H1 (cell line): Measurements from ENCODE around the gene F2RL2. TPM values are rescaled to one million over a fixed set of nuclear protein-coding genes. Genes with fewer than 3 reads are reported as not detected.

Experiments used
- CTCF ChIA-PET: fragments of 300-600 bp; sonication (Branson Sonifier 250); formaldehyde crosslinking; loops from one replicate; lab custom pipeline; 2021; ENCODE audit not compliant: partially characterized antibody; lab: Charles Lee
- POLR2A ChIA-PET: fragments of 300-600 bp; sonication (Branson Sonifier 250); formaldehyde crosslinking; loops from one replicate; lab custom pipeline; 2021; ENCODE audit warnings: inconsistent platforms; ENCODE audit not compliant: partially characterized antibody; lab: Charles Lee
- DNase-seq, 2 experiments: peaks; one replicate each; pipeline versions ENCODE4 v3.0.0 to v3.0.0-alpha.2; 2010 to 2022; ENCODE audit warnings: low spot score in 2 of 2, low read depth in 1 of 2, mixed read lengths in 1 of 2
- FAIRE-seq: peaks from 2 replicates; lab custom pipeline; 2011; peaks lifted over from hg19 to GRCh38; lab: Jason Lieb, UNC
- H2AFZ ChIP-seq: 2 replicates; pipeline ENCODE4 v1.8.1; 2012; ENCODE audit warnings: low read length, inconsistent platforms
- H2AK5ac ChIP-seq: 2 replicates; pipeline ENCODE4 v1.6.1; 2013; ENCODE audit warnings: low read depth, low read length
- H2BK120ac ChIP-seq: replicated peaks from 2 replicates; pipeline ENCODE3; 2013; ENCODE audit warnings: low read depth, low read length, inconsistent platforms
- H2BK12ac ChIP-seq: 2 replicates; pipeline ENCODE4 v1.6.1; 2013; ENCODE audit warnings: low read depth, low read length
- H2BK15ac ChIP-seq: 2 replicates; pipeline ENCODE4 v1.6.1; 2013; ENCODE audit warnings: low read length
- H2BK20ac ChIP-seq: 2 replicates; pipeline ENCODE4 v1.6.1; 2013; ENCODE audit warnings: low read length
- H2BK5ac ChIP-seq: 2 replicates; pipeline ENCODE4 v1.6.1; 2013; ENCODE audit warnings: low read depth, low read length
- H3K14ac ChIP-seq: 2 replicates; pipeline ENCODE4 v1.6.1; 2013; ENCODE audit warnings: inconsistent platforms; ENCODE audit not compliant: insufficient read length
- H3K18ac ChIP-seq: 2 replicates; pipeline ENCODE4 v1.6.1; 2013; ENCODE audit warnings: low read length; ENCODE audit errors: extremely low read depth
- H3K23ac ChIP-seq: 2 replicates; pipeline ENCODE4 v1.6.1; 2013; ENCODE audit warnings: inconsistent platforms; ENCODE audit not compliant: insufficient read length
- H3K23me2 ChIP-seq: 2 replicates; pipeline ENCODE4 v1.6.1; 2013; ENCODE audit warnings: low read depth, low read length
- H3K27ac ChIP-seq: 2 replicates; pipeline ENCODE4 v1.6.1; 2011; ENCODE audit warnings: low read depth, low read length, inconsistent platforms
- H3K27me3 ChIP-seq, 4 experiments: replicated peaks in 1 of 4; 1 replicate in 1 of 4; 2 replicates in 3 of 4; pipeline versions ENCODE4 v1.6.1 to v1.8.1; 2011 to 2013; ENCODE audit warnings: low read length in 3 of 4, mild to moderate bottlenecking in 3 of 4, inconsistent platforms in 2 of 4, mixed read lengths in 2 of 4, moderate library complexity in 1 of 4; ENCODE audit not compliant: control insufficient read depth in 3 of 4, insufficient read depth in 3 of 4; ENCODE audit errors: extremely low read depth in 1 of 4
- H3K36me3 ChIP-seq, 4 experiments: 2 replicates each; pipeline versions ENCODE4 v1.6.1 to v1.8.1; 2011 to 2013; ENCODE audit warnings: mild to moderate bottlenecking in 4 of 4, low read length in 3 of 4, moderate library complexity in 2 of 4, control low read depth in 1 of 4, inconsistent platforms in 1 of 4; ENCODE audit not compliant: insufficient read depth in 4 of 4, control insufficient read depth in 2 of 4
- H3K4ac ChIP-seq: replicated peaks from 2 replicates; pipeline ENCODE3; 2013; ENCODE audit warnings: low read length, low read depth, mixed read lengths, inconsistent platforms; ENCODE audit not compliant: insufficient read length
- H3K4me1 ChIP-seq, 4 experiments: replicated peaks in 1 of 4; 1 replicate in 1 of 4; 2 replicates in 3 of 4; pipeline versions ENCODE4 v1.6.1 to v1.8.1; 2011 to 2013; ENCODE audit warnings: low read length in 3 of 4, inconsistent platforms in 2 of 4, mixed read lengths in 1 of 4; ENCODE audit not compliant: insufficient read depth in 4 of 4, control insufficient read depth in 3 of 4
- H3K4me2 ChIP-seq, 2 experiments: 2 replicates each; pipeline versions ENCODE4 v1.6.1 to v1.8.1; 2011 to 2013; ENCODE audit warnings: low read depth in 2 of 2, low read length in 2 of 2, control low read depth in 1 of 2, inconsistent platforms in 1 of 2, mild to moderate bottlenecking in 1 of 2; ENCODE audit not compliant: insufficient read depth in 1 of 2
- H3K4me3 ChIP-seq, 4 experiments: fragments of 200-600, 300-600 bp in 1 of 4; sonication (generic), shearing (Covaris generic), sonication (Bioruptor Twin) in 1 of 4; 2 replicates each; pipeline versions ENCODE4 v1.5.1 to v1.8.1; 2011 to 2016; ENCODE audit warnings: low read length in 4 of 4, low read depth in 3 of 4, control low read depth in 2 of 4, inconsistent platforms in 2 of 4, mild to moderate bottlenecking in 2 of 4, mixed read lengths in 1 of 4, moderate library complexity in 1 of 4; ENCODE audit not compliant: insufficient read depth in 2 of 4; ENCODE audit errors: extremely low read depth in 1 of 4
- H3K56ac ChIP-seq: replicated peaks from 2 replicates; pipeline ENCODE3; 2013; ENCODE audit warnings: low read depth, mild to moderate bottlenecking, mixed read lengths, low read length, inconsistent platforms; ENCODE audit not compliant: insufficient read length
- H3K79me1 ChIP-seq: 2 replicates; pipeline ENCODE4 v1.6.1; 2013; ENCODE audit warnings: low read depth, low read length, control low read depth
- H3K79me2 ChIP-seq, 2 experiments: 2 replicates each; pipeline versions ENCODE4 v1.6.1 to v1.8.1; 2012 to 2013; ENCODE audit warnings: low read length in 2 of 2, mild to moderate bottlenecking in 2 of 2, inconsistent platforms in 1 of 2; ENCODE audit not compliant: insufficient read depth in 2 of 2, control insufficient read depth in 1 of 2
- H3K9ac ChIP-seq, 4 experiments: replicated peaks in 1 of 4; 1 replicate in 1 of 4; 2 replicates in 3 of 4; pipeline versions ENCODE4 v1.6.1 to v1.8.1; 2011 to 2013; ENCODE audit warnings: low read depth in 3 of 4, low read length in 3 of 4, control low read depth in 2 of 4, mild to moderate bottlenecking in 2 of 4, moderate library complexity in 2 of 4, inconsistent platforms in 1 of 4; ENCODE audit errors: extremely low read depth in 1 of 4
- H3K9me3 ChIP-seq, 2 experiments: 2 replicates each; pipeline versions ENCODE4 v1.6.1 to v1.8.1; 2012 to 2013; ENCODE audit warnings: mild to moderate bottlenecking in 2 of 2, moderate library complexity in 2 of 2, control low read depth in 1 of 2, inconsistent platforms in 1 of 2, low read depth in 1 of 2, low read length in 1 of 2, mixed read lengths in 1 of 2; ENCODE audit not compliant: insufficient read depth in 2 of 2
- H4K20me1 ChIP-seq, 2 experiments: replicated peaks in 1 of 2; 2 replicates each; pipeline versions ENCODE3 to v1.8.1; 2011 to 2013; ENCODE audit warnings: inconsistent platforms in 2 of 2, low read length in 2 of 2, mild to moderate bottlenecking in 1 of 2; ENCODE audit not compliant: insufficient read depth in 2 of 2, control insufficient read depth in 1 of 2
- H4K5ac ChIP-seq: 2 replicates; pipeline ENCODE4 v1.6.1; 2013; ENCODE audit warnings: low read length, low read depth, mixed read lengths, inconsistent platforms; ENCODE audit not compliant: insufficient read length
- H4K8ac ChIP-seq: 2 replicates; pipeline ENCODE4 v1.8.0; 2013; ENCODE audit warnings: mild to moderate bottlenecking, moderate library complexity, low read length, inconsistent platforms; ENCODE audit not compliant: insufficient read depth; ENCODE audit errors: extremely low read depth
- H4K91ac ChIP-seq: replicated peaks from 2 replicates; pipeline ENCODE3; 2013; ENCODE audit warnings: low read length, mixed read lengths, inconsistent platforms; ENCODE audit not compliant: insufficient read length
- ASH2L ChIP-seq: fragments of 200-600, 300-600 bp; sonication (generic); IDR thresholded peaks from one replicate; pipeline ENCODE4 v1.7.1; 2017; ENCODE audit warnings: low read length
- KDM5A ChIP-seq: fragments of 200-600 bp; IDR thresholded peaks from 2 replicates; pipeline ENCODE4 v1.7.1; 2012; ENCODE audit warnings: mild to moderate bottlenecking, low read length, inconsistent platforms, mixed read lengths
- MAFK ChIP-seq: IDR thresholded peaks from 2 replicates; pipeline ENCODE4 v1.6.1; 2012; ENCODE audit warnings: low read depth, mild to moderate bottlenecking, improper control_type of control experiment, low read length
- SAP30 ChIP-seq: fragments of 300-600 bp; sonication (generic); IDR thresholded peaks from 2 replicates; pipeline ENCODE4 v1.7.1; 2012; ENCODE audit warnings: low read length, moderate library complexity, mild to moderate bottlenecking, inconsistent platforms; ENCODE audit not compliant: insufficient read depth, insufficient replicate concordance
- WGBS, 2 experiments: shearing (Covaris generic) in 1 of 2; methylation state at CpG; one replicate each; pipeline versions ENCODE4 v1.1.6 to v1.1.7; 2013 to 2015; ENCODE audit warnings: low lambda C conversion rate in 2 of 2, mixed read lengths in 2 of 2, inconsistent platforms in 1 of 2, low coverage in 1 of 2, missing lambda C conversion rate in 1 of 2; ENCODE audit not compliant: insufficient replicate concordance in 2 of 2, insufficient coverage in 1 of 2, insufficient read length in 1 of 2; ENCODE audit errors: extremely low coverage in 1 of 2, missing lambda C conversion rate in 1 of 2; 5-methylcytosine and 5-hydroxymethylcytosine counted together
- polyA plus RNA-seq, 7 experiments: library from polyadenylated mRNA; depleted of rRNA in 3 of 7; stranded (reverse) in 5 of 7; unstranded in 2 of 7; fragments of >200 nt in 5 of 7; fragments of 200-250 nt in 2 of 7; gene quantifications; 1 replicate in 5 of 7; 2 replicates in 1 of 7; 4 replicates in 1 of 7; pipeline versions ENCODE4 v1.2.1 to v1.2.3, GENCODE V29; 2011 to 2013; ENCODE audit warnings: missing spikeins in 2 of 7, mixed read lengths in 2 of 7
- total RNA-seq: library from RNA; stranded (reverse); fragmentation: NEBNext Ultra II Directional; extraction: Animal tissue kit (Norgen Biotek cat#: 25700); gene quantifications from 2 replicates; pipeline ENCODE4 v1.2.1, GENCODE V29; 2021
- TF ChIP-seq, protein P1 (sequence below), 3 experiments: IDR thresholded peaks; 1 replicate in 2 of 3; 2 replicates in 1 of 3; pipeline versions ENCODE4 v1.5.1 to v1.6.1; 2011; ENCODE audit warnings: low read length in 3 of 3, mild to moderate bottlenecking in 3 of 3, inconsistent platforms in 2 of 3, low read depth in 1 of 3, moderate library complexity in 1 of 3; ENCODE audit not compliant: insufficient read depth in 1 of 3; ENCODE audit errors: control extremely low read depth in 1 of 3

F2RL2 gene
- total and polyA plus RNA-seq, 2 of the 8 experiments (the other 6 are each of a cell fraction or from before 2014, with no cell fraction given): 0.03 to 0.07 TPM

DNA sequence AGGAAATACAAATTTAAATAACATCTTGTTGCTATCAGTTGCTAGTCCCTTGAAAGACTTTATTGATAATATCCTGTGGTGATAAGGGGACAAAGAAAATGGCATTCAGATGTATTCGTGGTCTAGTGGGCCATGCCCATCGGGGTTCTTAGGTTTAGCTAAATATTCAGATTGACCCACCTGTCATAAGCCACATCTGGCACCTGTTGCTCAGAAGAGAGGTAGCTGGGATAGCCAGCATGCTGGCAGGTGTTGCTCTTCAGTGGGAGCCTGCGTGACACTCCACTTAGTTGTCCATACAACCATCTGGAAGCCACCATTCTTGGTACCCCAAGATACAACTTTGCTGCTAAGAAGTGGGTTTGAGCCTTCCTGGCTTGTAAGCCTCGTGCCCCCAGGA lies 36.7 kb downstream of the F2RL2 start:
- Histone ChIP-seq H2BK15ac (no peak overlapping the region), H3K79me2 (no peaks in the 10 kb centered on the region), H3K9me3 (no peaks in the 10 kb centered on the region), H4K91ac (no peak overlapping the region), H2BK5ac (no peak overlapping the region), H3K14ac (no peak overlapping the region), H2AFZ (no peak overlapping the region), H3K27me3 (no peaks in the 10 kb centered on the region), H3K4me1 (peaks cover 0 to 5% (median 3%) of the 10 kb centered on the region in 4 experiments; a peak in 4 of 7 replicates), H3K18ac (no peak overlapping the region), H3K4ac (no peak overlapping the region), H3K23me2 (no peaks in the 10 kb centered on the region), H3K36me3 (no peaks in the 10 kb centered on the region), H3K56ac (no peak overlapping the region), H3K4me3 (no peak overlapping the region), H3K4me2 (no peak overlapping the region), H2BK20ac (no peak overlapping the region), H2BK12ac (no peak overlapping the region), H3K79me1 (no peaks in the 10 kb centered on the region), H3K23ac (no peak overlapping the region), H4K8ac (no peak overlapping the region), H4K20me1 (no peaks in the 10 kb centered on the region), H2BK120ac (no peak overlapping the region), H3K9ac (no peak overlapping the region), H4K5ac (no peak overlapping the region), H3K27ac (no peak overlapping the region), H2AK5ac (no peak overlapping the region)
- no peak for DNase-seq
- 89% methylated on average over 4 of the region's 4 CpGs; no CpG with 5 or more reads in 1 of the 2 experiments for WGBS, 2 experiments
- TF ChIP-seq SAP30: no peak
- TF ChIP-seq, protein P1, sequence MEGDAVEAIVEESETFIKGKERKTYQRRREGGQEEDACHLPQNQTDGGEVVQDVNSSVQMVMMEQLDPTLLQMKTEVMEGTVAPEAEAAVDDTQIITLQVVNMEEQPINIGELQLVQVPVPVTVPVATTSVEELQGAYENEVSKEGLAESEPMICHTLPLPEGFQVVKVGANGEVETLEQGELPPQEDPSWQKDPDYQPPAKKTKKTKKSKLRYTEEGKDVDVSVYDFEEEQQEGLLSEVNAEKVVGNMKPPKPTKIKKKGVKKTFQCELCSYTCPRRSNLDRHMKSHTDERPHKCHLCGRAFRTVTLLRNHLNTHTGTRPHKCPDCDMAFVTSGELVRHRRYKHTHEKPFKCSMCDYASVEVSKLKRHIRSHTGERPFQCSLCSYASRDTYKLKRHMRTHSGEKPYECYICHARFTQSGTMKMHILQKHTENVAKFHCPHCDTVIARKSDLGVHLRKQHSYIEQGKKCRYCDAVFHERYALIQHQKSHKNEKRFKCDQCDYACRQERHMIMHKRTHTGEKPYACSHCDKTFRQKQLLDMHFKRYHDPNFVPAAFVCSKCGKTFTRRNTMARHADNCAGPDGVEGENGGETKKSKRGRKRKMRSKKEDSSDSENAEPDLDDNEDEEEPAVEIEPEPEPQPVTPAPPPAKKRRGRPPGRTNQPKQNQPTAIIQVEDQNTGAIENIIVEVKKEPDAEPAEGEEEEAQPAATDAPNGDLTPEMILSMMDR (IDR thresholded peaks at IDR 0.05; ENCODE audit: control extremely low read depth in 1 of 3, insufficient read depth in 1 of 3, low read depth in 1 of 3, low read length in 3 of 3): no peak
- TF ChIP-seq KDM5A: no peak
- TF ChIP-seq ASH2L: no peak
- TF ChIP-seq MAFK: no peak
- no peak for FAIRE-seq
- ChIA-PET CTCF (interaction anchor here (1.3 kb wide), 1 partner anchor 13 kb away, joined by 3 read pairs; no protein-coding TSS in a partner anchor), POLR2A (no interaction called here)
